Stimulated activated CD8-positive, alpha-beta memory T cell treated with anti-CD3 and anti-CD28 coated beads, Interleukin-15, amount 100 ng/mL, for 1 hour (primary cell): ENCODE measurements around the gene TMEM223.
"Not testable (repeated sequence)": the region's sequence is repeated elsewhere in the genome, so short reads cannot be mapped to it uniquely, and the experiment has no call there.

Experiments used
- DNase-seq: peaks from one replicate; pipeline ENCODE4 v3.0.0-alpha.2; 2020; ENCODE audit warnings: low read depth

Gene TMEM223

GRCh38 chr11:62791501-62792201 lies at the start of gene TMEM223:
TSS of gene TMEM223 (minus strand) at chr11:62792006. CDS start at chr11:62791994, 12 bp downstream.
- peak; percentile 77 for DNase-seq

- peak; percentile 40 for DNase-seq
Measured at GRCh38 chr11:62840721-62841360, 49.0 kb upstream of the TMEM223 start.

- DNase-seq = peak; percentile 80
Measured at GRCh38 chr11:62839050-62839945, 47.5 kb upstream of the TMEM223 start, which contains the start of gene WDR74. TSS of gene WDR74 (minus strand) at chr11:62839590. CDS start at chr11:62839570, 20 bp downstream.

GRCh38 chr11:62835336-62835735 lies 43.5 kb upstream of the TMEM223 start:
- no peak for DNase-seq

- DNase-seq = no peak
Measured at GRCh38 chr11:62832336-62833234, 40.8 kb upstream of the TMEM223 start, which contains the start of gene TEX54. TSS of gene TEX54 (minus strand) at chr11:62832841.

- peak; percentile 99 for DNase-seq
Measured at GRCh38 chr11:62831520-62832335, 39.9 kb upstream of the TMEM223 start, which contains the start of gene STX5. TSS of gene STX5 (minus strand) at chr11:62832051. CDS start at chr11:62831243, 808 bp downstream.

- DNase-seq = no peak
Measured at GRCh38 chr11:62830904-62831519, 39.2 kb upstream of the TMEM223 start.

GRCh38 chr11:62828130-62828529 lies 36.3 kb upstream of the TMEM223 start:
- DNase-seq = not testable (repeated sequence)

GRCh38 chr11:62823677-62824076 lies 31.9 kb upstream of the TMEM223 start:
- DNase-seq = no peak

GRCh38 chr11:62817129-62817528 lies 25.3 kb upstream of the TMEM223 start:
- no peak for DNase-seq

GRCh38 chr11:62816557-62816956 lies 24.8 kb upstream of the TMEM223 start:
- DNase-seq = no peak

- DNase-seq = no peak
Measured at GRCh38 chr11:62811659-62812058, 19.9 kb upstream of the TMEM223 start.

GRCh38 chr11:62810748-62811147 lies 18.9 kb upstream of the TMEM223 start:
- DNase-seq = no peak

GRCh38 chr11:62806611-62807121 lies 14.9 kb upstream of the TMEM223 start:
- no peak for DNase-seq

GRCh38 chr11:62805961-62806441 lies 14.2 kb upstream of the TMEM223 start:
- DNase-seq = no peak

- peak; percentile 92 for DNase-seq
Measured at GRCh38 chr11:62805076-62805892, 13.5 kb upstream of the TMEM223 start, which contains the start of gene NXF1. TSS of gene NXF1 (minus strand) at chr11:62805440. CDS start at chr11:62805356, 84 bp downstream.

GRCh38 chr11:62804310-62805075 lies 12.7 kb upstream of the TMEM223 start:
- DNase-seq = no peak

- DNase-seq = no peak
Measured at GRCh38 chr11:62801071-62801470, 9.3 kb upstream of the TMEM223 start.
